Upper lobe of left lung (tissue), 6 donors: ENCODE results near the gene TMEM18. TPM values are rescaled to one million over a fixed set of nuclear protein-coding genes. Genes with fewer than 3 reads are reported as not detected.
A peak's percentile ranks its signal among the peaks of the same experiment; 100 is the strongest.

ENCODE experiments used
- ATAC-seq, 2 donors: fragments of 200-7000 bp; cut with Tn5 transposase; one replicate each; pipeline ENCODE4 v1.9.1; 2022; ENCODE audit warnings: mild to moderate bottlenecking in 2 of 2, moderate library complexity in 2 of 2; ENCODE audit not compliant: low FRiP score in 2 of 2
- DNase-seq, 2 donors: peaks; one replicate each; pipeline ENCODE4 v3.0.0-alpha.2; 2019 to 2020
- H3K27ac ChIP-seq, 4 donors: fragments of 200-600 bp; sonication (generic); one replicate each; pipeline ENCODE4 v1.5.1; 2016 to 2019
- H3K27me3 ChIP-seq, 4 donors: fragments of 200-600 bp; sonication (generic); one replicate each; pipeline ENCODE4 v1.5.1; 2017 to 2019
- H3K36me3 ChIP-seq, 4 donors: fragments of 200-600 bp; sonication (generic); one replicate each; pipeline ENCODE4 v1.5.1; 2016 to 2019
- H3K4me1 ChIP-seq, 4 donors: fragments of 200-600 bp; sonication (generic); one replicate each; pipeline ENCODE4 v1.5.1; 2018 to 2019
- H3K4me3 ChIP-seq, 4 donors: fragments of 200-600 bp; sonication (generic); one replicate each; pipeline ENCODE4 v1.5.1; 2017 to 2019; ENCODE audit warnings: mild to moderate bottlenecking in 2 of 4, moderate library complexity in 1 of 4
- H3K9me3 ChIP-seq, 4 donors: fragments of 200-600 bp; sonication (generic); one replicate each; pipeline ENCODE4 v1.5.1; 2018 to 2019
- CTCF ChIP-seq, 6 experiments: fragments of 450-650 bp in 4 of 6; fragments of 200-600 bp in 2 of 6; sonication (generic) in 2 of 6; IDR thresholded peaks; one replicate each; pipeline ENCODE4 v1.5.1; 2016 to 2019; ENCODE audit warnings: antibody characterized with exemption in 6 of 6
- EP300 ChIP-seq, 4 donors: sonication (generic); formaldehyde crosslinking; IDR thresholded peaks; one replicate each; pipeline ENCODE4 v1.5.1; 2017; ENCODE audit warnings: antibody characterized with exemption in 4 of 4, control low read depth in 2 of 4
- POLR2A ChIP-seq, 4 donors: fragments of 450-650 bp; IDR thresholded peaks; one replicate each; pipeline ENCODE4 v1.5.1; 2016 to 2017; ENCODE audit warnings: antibody characterized with exemption in 4 of 4, mild to moderate bottlenecking in 2 of 4
- POLR2AphosphoS5 ChIP-seq, 2 donors: sonication (generic); formaldehyde crosslinking; IDR thresholded peaks; one replicate each; pipeline ENCODE4 v1.5.1; 2017; ENCODE audit warnings: antibody characterized with exemption in 2 of 2
- WGBS, 2 donors: methylation state at CpG; one replicate each; pipeline ENCODE4 v1.1.5; 2017 to 2018; 5-methylcytosine and 5-hydroxymethylcytosine counted together
- total RNA-seq, 6 donors: library from RNA; depleted of rRNA in 4 of 6; stranded (reverse); fragments of >200 nt in 4 of 6; gene quantifications; one replicate each; pipeline versions ENCODE4 v1.1.0 to v1.2.1, GENCODE V29; 2016 to 2021
- donor health status: DM: no; HTN: no; CAD: no; lungs with moderate emphysema.
- donor health status: DM: no; HTN: yes; CAD: no; lungs with severe emphysema.

The TMEM18 gene
- total RNA-seq, 6 donors from 2014 or later: 5.0 to 31.4 (median 17.3) TPM

GRCh38 chr2:641872-642815 lies 35.1 kb downstream of the TMEM18 start:
- Histone ChIP-seq H3K27ac (no peak overlapping the region), H3K9me3 (no peaks in the 10 kb centered on the region), H3K4me3 (no peak overlapping the region), H3K4me1 (no peaks in the 10 kb centered on the region), H3K27me3 (no peaks in the 10 kb centered on the region), H3K36me3 (no peaks in the 10 kb centered on the region)
- TF ChIP-seq POLR2A (IDR thresholded peaks at IDR 0.05) (no peak), POLR2AphosphoS5 (IDR thresholded peaks at IDR 0.05) (no peak), EP300 (IDR thresholded peaks at IDR 0.05) (no peak), CTCF (IDR thresholded peaks at IDR 0.05) (no peak)
- ATAC-seq: no peak
- WGBS, 2 donors: 80 to 85% methylated on average over 34 to 35 of the region's 35 CpGs
- DNase-seq: peak in 1 of 2 donors; percentile 49

- H3K27me3 ChIP-seq: no peaks in the 10 kb centered on the region
- no peaks in the 10 kb centered on the region for H3K36me3 ChIP-seq
- ATAC-seq (no peak), DNase-seq (no peak)
- H3K27ac ChIP-seq: no peak overlapping the region
- TF ChIP-seq CTCF (IDR thresholded peaks at IDR 0.05) (no peak), EP300 (IDR thresholded peaks at IDR 0.05) (no peak), POLR2A (IDR thresholded peaks at IDR 0.05) (no peak), POLR2AphosphoS5 (IDR thresholded peaks at IDR 0.05) (no peak)
- peaks cover 0 to 7% (median 6%) of the 10 kb centered on the region in 4 donors for H3K4me1 ChIP-seq
- no peaks in the 10 kb centered on the region for H3K9me3 ChIP-seq
- H3K4me3 ChIP-seq: no peak overlapping the region
- 52 to 60% methylated on average over 9 of the region's 9 CpGs for WGBS, 2 donors
These were observed 35.9 kb downstream of the TMEM18 start for GRCh38 chr2:641164-641871.

- TF ChIP-seq EP300 (IDR thresholded peaks at IDR 0.05) (no peak), POLR2AphosphoS5 (IDR thresholded peaks at IDR 0.05) (no peak)
- DNase-seq (no peak), ATAC-seq (no peak)
- WGBS, 2 donors: 88 to 92% methylated on average over 6 of the region's 6 CpGs
- H3K9me3 ChIP-seq: no peaks in the 10 kb centered on the region
- H3K4me3 ChIP-seq: no peak overlapping the region
- H3K36me3 ChIP-seq: no peaks in the 10 kb centered on the region
- H3K4me1 ChIP-seq: peaks cover 0 to 8% (median 7%) of the 10 kb centered on the region in 4 donors
- H3K27ac ChIP-seq: no peak overlapping the region
- H3K27me3 ChIP-seq: no peaks in the 10 kb centered on the region
These were observed 37.5 kb downstream of the TMEM18 start for GRCh38 chr2:639703-640102.

GRCh38 chr2:637804-638203 lies 39.4 kb downstream of the TMEM18 start:
- Histone ChIP-seq H3K9me3 (no peaks in the 10 kb centered on the region), H3K27me3 (no peaks in the 10 kb centered on the region), H3K27ac (no peak overlapping the region), H3K36me3 (no peaks in the 10 kb centered on the region), H3K4me3 (no peak overlapping the region), H3K4me1 (peaks cover 0 to 8% (median 7%) of the 10 kb centered on the region in 4 donors)
- TF ChIP-seq POLR2AphosphoS5 (IDR thresholded peaks at IDR 0.05): no peak
- no peak for TF ChIP-seq EP300 (IDR thresholded peaks at IDR 0.05)
- no peak for TF ChIP-seq CTCF (IDR thresholded peaks at IDR 0.05)
- no peak for TF ChIP-seq POLR2A (IDR thresholded peaks at IDR 0.05)
- WGBS, 2 donors: 64 to 69% methylated on average over 7 of the region's 7 CpGs
- no peak for DNase-seq
- no peak for ATAC-seq

- Histone ChIP-seq H3K4me3 (no peak overlapping the region), H3K4me1 (peaks cover 0 to 8% (median 7%) of the 10 kb centered on the region in 4 donors), H3K27ac (no peak overlapping the region), H3K27me3 (no peaks in the 10 kb centered on the region), H3K9me3 (no peaks in the 10 kb centered on the region), H3K36me3 (no peaks in the 10 kb centered on the region)
- WGBS, 2 donors: 70 to 75% methylated on average over 15 of the region's 16 CpGs
- TF ChIP-seq POLR2A (IDR thresholded peaks at IDR 0.05) (no peak), POLR2AphosphoS5 (IDR thresholded peaks at IDR 0.05) (no peak)
- no peak for ATAC-seq
- DNase-seq: no peak
These were observed 39.8 kb downstream of the TMEM18 start for GRCh38 chr2:637406-637776.
